Putamen (tissue), 1 donor: ENCODE data around the gene DPH2.

Source experiments
- DNase-seq: peaks from one replicate; pipeline ENCODE4 v3.0.0-alpha.2; 2016; ENCODE audit warnings: low spot score

Gene DPH2

GRCh38 chr1:44002606-44003157 is 32.9 kb downstream of the DPH2 start:
- no peak for DNase-seq

DNA sequence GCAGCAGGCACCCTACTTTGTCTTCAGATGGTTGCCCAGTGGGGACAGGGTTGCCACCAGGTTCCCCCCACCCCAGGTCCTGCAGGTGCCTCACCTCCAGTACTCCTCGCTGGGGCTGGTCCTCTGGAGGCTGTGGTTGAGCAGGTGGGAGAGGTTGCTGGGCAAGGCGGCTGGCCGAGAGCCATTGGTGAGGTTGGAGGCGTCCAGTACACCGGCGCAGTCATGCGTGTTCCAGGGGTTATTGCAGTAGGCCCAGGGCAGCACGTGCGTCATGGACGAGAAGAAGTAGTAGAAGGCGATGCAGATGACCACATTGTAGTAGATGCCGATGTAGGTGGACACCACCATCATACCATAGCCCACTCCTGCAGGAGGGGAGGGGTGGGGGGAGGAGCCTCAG is 38.4 kb downstream of the DPH2 start:
- no peak for DNase-seq

DNA sequence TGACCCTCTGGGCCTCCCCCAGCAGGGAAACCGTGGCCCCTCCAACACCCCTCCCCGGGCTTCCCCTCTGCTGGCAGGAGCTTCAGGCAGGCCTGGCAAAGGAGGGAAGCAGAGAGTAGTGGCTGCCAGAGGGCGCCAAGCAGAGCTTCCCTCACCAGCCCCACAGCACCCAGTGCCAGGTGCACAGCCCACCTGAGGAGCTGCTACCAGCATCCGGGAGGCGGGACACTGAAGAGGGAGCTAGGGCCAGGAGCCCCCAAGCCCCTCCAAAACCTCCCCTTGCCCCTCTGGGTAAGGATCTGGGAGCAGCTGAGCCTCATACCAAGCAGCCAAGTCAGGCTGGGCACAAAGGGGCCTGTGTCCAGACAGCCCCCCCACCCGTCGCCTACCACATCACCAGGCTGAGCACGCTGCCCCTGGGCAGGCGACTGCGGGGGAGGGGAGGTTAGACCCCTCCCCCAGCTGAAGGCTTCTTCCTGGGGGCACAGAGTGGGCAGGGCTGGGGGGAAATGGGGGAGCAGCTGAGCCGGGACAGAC is 41.2 kb downstream of the DPH2 start:
- peak; percentile 92 for DNase-seq

DNA sequence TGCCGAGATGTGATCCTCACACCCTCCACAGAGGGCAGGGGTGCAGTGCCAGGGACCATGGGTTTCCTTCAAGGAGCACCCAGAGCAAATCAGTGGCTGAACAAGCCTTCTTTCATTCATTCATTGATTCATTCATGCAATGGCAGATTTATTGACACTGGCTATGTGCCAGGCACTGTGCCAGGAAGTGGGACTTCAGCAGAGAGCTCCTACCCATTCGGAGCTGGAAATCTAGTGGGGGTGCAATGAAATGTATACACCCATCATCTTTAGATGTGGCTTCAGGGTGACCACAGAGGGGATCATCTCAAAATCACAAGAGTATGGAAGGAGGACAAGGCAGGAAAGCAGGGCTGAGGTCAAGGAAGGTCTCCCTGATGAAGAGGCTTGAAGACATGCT is 42.6 kb downstream of the DPH2 start:
- no peak for DNase-seq

- DNase-seq, result no peak
Observed at GRCh38 chr1:44012941-44013609, 43.3 kb downstream of the DPH2 start.

DNA sequence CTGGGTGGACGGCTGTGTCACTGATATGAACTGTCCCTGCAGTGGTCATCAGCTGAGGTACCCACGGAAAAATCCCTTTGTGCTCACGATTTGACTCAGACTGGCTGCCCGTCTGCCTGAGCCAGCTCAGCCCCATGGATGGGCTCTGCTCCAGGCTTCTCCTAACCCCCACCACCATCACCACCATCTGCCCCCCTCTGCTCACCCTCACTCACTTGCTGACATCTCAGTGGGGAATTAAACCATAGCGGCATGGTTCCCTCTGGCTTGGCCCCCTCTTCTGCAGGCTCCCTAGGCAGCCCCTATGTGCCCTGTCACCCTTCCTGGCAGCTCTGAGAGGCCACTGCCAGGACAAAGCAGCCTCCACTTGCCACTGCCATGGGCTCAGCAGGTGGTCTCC is 44.1 kb downstream of the DPH2 start:
- DNase-seq, result no peak

- no peak for DNase-seq
Observed at GRCh38 chr1:44014365-44015104, 44.7 kb downstream of the DPH2 start.

- DNase-seq, result no peak
Observed at GRCh38 chr1:44015206-44015605, 45.4 kb downstream of the DPH2 start.

GRCh38 chr1:44016041-44016889 is 46.5 kb downstream of the DPH2 start:
- no peak for DNase-seq

DNA sequence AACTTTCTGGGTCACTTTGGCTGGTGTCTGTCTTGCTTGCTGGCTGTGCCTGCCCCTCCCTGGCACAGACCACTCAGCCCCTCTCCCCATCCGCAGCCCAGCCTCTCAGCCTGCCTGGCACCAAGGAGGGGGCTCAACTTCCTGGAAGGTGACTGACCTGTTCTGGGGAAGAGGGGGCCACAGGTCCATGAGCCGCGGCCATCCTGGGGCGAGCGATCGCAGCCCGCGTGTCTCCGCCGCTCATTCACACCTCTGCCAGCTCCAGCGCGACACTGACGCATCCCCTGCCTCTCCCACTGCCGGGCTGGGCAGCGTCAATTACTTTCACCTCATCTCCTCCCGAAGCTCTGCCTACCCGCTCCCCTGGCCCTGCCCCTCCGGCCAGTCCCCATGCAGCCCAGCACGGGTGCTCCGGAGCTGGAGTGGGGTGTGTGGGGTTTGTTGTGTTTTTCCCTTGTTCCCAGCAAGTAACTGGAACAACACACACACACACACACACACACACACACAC is 47.1 kb downstream of the DPH2 start:
- DNase-seq, result no peak

GRCh38 chr1:44019466-44019948 is 49.7 kb downstream of the DPH2 start:
- peak; percentile 77 for DNase-seq

GRCh38 chr1:44020464-44020863 is 50.7 kb downstream of the DPH2 start:
- DNase-seq, result no peak

DNA sequence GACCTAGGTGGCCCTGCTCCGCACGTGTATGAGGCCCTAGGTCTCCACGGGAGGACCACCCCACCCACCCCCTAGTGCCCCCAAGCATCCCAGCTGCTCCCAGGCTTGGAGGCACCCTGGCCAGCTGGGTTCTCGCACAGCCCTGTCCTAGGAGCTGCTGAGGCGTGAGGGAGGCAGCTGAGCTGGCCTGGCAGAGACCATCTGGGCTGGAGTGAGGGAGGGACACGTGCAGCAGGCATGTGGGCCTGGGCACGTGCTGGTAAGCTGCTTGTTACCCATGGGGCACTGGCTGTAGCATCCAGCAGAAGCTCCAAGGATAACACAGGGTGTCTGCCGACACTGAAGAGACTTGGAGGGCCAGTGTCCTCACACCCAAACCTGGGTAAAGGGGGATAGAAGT is 51.3 kb downstream of the DPH2 start:
- DNase-seq, result no peak

DNA sequence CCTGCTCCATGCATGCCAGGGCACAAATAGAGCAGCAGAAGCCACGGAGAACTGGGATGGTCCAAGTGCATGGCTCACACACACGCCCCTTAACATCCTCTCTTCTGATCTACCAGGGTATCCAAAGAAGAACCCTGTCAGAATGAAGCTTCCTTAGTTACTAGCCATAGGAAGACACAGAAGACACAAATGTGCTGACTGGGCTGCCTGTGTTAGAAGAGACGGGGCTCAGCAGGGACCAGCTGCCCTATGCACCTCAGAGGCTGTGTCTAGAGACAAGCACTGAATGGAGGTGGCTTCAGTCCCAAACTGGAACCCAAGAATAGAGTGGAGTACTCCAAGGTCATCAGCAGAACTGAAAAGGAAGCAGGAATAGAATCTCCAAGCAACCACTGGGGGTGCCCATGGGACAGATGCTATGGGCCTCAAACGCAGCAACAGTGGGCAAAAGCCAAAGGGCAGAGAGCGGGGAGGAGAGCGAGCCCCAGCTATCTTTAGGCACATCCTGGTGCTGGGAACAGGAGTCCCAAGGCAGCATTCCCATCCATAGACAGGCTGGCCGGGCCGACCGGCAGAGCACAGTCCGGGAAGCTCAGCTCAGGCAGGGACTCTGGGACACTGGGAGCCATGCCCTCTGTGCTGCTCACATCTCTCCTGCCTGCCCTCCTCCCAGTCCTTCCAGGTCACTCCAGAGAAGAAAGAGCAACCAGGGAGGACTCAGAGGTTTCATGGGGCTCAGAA is 51.9 kb downstream of the DPH2 start:
- DNase-seq, result no peak
